Stimulated activated CD8-positive, alpha-beta memory T cell treated with anti-CD3 and anti-CD28 coated beads, Interleukin-12 subunit alpha, Interleukin-12 subunit beta, amount 100 ng/mL, for 4 hours (primary cell): ENCODE data around the gene ARHGAP8.
"Not testable (repeated sequence)": the region's sequence is repeated elsewhere in the genome, so short reads cannot be mapped to it uniquely, and the experiment has no call there.

Experiments used
- DNase-seq: peaks from one replicate; pipeline ENCODE4 v3.0.0-alpha.2; 2020; ENCODE audit warnings: low read depth

Gene ARHGAP8

DNA sequence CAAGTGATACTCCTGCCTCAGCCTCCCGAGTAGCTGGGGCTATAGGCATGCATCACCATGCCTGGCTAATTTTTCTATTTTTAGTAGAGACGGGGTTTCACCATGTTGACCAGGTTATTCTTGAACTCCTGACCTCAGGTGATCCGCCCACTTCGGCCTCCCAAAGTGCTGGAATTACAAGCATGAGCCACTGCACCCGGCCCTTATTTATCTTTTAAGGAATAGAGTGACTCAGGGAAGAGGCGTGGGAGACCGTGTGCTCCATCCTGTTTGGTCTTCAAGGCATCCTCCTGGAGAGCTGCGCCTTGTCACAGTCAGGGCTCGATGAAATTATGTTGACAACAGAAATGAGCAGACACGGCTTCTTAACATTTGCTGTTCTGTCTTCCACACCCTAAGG is 12.7 kb upstream of the ARHGAP8 start:
- DNase-seq = not testable (repeated sequence)

DNA sequence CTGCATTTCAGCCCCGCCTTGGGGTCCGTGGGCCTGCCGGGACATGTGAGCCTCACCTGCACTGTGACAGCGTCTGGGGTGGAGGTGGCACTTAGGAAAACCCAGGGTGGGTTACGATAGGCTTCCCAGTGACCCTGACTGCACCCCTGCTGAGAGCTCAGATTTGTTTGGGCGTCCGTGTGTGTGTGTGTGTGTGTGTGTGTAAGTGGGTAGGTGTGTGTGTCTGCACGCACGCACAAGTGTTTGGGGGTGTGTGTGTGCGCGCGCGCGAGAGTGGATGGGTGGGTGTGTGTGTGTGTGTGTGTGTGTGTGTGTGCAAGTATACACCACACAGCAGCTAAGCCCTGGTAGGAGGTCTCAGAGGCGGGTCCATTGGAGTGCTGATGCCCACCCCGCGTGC is 12.1 kb upstream of the ARHGAP8 start:
- DNase-seq = no peak

DNA sequence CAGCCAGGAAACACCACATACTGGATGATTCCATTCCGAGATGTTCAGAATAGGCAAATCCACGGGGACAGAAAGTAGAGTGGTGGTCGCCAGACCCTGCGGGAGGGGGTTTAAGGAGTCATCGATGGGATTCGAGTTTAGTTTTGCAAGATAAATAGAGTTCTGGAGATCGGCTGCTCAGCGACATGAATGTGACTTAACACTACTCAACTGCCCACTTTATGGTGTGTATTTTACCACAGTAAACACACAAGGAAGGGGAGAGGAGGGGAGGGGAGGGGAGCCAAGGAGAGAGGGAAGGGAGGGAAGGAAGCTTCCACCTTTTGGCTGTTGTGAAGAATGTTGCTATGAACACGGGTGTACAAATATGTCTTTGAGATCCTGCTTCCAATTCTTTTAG is 10.4 kb upstream of the ARHGAP8 start:
- DNase-seq = no peak

DNA sequence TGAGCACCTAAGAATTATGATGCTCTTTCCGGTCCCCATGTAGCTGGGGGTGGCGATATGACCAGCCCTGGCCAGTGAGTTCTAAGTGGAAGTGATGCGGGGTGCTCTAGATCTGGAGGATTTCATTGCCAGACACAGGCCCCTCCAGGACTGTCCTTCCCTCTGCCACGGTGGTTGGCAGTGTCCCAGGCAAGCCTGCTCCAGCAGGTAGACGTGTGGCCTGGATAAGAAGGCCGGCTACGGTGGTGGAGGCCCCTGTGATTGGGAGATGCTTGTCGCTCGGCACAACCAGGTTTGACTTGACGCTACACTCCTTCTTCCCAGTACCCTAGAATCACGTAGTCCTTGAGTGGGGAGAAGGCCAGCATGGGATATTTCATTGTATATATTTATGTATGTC is 9.1 kb upstream of the ARHGAP8 start:
- DNase-seq = no peak

DNA sequence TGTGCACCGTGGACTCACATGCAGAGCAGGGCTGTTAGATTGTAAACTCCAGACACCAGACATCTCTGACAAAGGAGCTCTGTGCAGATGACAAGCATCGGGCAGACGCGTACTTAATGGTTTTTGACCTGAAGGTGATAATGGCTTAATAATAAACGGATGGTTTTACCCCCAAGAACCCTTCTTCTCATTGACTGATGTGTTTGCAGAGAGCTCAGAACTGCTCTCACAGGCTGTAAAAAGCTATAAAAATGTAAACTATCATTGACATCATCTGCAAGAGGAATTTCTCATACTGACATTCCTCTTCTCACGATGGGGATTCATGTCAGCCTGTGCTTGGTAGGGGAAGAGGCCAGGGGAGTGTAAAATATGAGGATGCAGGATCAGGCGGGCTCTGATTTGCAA is 8.6 kb upstream of the ARHGAP8 start:
- no peak for DNase-seq

DNA sequence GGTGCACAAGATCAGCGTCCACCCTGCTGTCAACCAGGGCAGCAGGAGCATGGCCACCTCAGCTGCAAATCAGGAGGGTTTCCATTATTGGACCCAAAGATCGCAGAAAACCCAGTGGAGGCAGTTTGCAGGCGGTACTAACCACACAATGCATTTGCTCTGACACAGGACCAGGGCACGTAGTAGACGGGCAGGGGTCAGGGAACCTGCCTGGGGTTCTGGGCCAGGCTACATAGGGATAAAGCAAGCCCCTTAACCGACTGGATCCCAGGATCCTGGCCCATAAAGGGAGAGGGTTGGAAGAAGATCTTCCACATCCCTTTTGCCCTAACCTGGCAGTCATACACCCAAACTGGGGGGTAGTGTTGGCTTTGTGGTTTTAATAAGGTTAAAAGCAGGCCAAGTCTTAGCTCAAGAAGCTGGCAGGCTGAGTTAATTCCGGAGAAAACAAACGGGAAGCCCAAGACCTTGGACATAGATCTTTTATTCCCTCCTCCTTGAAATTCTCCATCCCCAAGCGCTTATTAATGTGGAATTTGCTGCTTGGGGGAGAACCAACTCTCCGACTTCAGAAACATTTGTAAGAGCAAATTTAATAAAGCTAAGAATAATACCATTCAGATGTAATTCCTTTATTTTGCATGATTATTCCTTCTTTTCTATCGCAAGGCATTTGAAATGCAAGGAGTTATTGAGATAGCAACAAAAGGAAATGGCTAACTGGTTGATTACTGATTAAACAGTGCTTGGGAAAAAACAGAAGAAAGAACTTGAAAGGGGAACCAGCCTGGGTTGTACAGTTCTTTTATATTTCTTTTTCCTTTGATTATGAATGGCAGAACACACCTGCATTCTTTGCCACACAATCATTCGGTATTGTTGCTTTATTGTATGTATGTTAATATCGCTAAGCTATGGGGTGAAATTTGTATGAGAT is 6.3 kb upstream of the ARHGAP8 start:
- DNase-seq = no peak

DNA sequence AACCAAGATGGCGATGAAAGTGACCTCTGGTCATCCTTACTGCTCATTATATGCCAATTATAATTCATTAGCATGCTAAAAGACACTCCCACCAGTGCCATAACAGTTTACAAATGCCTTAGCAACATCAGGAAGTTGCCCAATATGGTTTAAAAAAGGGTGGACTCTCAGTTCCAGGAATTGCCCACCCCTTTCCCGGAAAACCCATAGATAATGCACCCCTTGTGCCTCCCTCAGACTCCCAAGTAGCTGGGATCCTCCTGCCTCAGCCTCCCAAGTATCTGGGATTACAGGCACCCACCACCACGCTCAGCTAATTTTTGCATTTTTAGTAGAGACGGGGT is 4.6 kb upstream of the ARHGAP8 start:
- DNase-seq = not testable (repeated sequence)

DNA sequence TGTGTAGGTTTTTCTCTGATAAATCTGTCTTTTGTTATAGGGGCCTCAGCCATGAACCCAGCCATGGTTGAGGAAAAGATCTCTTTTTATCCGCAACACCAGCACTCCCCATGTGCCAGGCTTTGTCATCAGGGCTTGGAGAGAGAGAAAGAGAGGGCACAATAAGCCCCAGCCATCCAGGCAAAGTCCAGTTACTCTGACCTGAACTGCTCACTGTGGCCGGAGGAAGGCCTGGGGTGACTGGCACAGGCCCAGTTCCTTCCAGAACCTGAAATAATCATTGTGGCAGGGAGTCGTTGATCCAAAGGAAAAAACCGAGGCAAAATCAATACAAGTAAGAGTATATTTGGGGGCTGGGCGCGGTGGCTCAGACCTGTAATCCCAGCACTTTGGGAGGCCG is 3.9 kb upstream of the ARHGAP8 start:
- no peak for DNase-seq

DNA sequence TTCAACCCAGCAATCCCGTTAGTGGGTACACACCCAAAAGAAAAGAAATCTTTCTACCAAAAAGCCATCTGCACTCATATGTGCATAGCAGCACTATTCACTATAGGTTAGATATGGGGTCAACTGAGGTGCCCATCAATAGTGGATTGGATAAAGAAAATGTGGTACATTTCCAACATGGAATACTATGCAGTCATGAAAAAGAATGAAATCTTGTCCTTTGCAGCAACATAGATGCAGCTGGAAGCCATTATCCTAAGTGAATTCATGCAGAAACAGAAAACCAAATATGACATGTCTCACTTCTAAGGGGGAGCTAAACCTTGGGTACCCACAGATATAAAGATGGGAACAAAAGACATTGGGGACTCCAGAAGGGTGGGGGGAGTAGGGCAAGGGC is 1.9 kb upstream of the ARHGAP8 start:
- no peak for DNase-seq

DNA sequence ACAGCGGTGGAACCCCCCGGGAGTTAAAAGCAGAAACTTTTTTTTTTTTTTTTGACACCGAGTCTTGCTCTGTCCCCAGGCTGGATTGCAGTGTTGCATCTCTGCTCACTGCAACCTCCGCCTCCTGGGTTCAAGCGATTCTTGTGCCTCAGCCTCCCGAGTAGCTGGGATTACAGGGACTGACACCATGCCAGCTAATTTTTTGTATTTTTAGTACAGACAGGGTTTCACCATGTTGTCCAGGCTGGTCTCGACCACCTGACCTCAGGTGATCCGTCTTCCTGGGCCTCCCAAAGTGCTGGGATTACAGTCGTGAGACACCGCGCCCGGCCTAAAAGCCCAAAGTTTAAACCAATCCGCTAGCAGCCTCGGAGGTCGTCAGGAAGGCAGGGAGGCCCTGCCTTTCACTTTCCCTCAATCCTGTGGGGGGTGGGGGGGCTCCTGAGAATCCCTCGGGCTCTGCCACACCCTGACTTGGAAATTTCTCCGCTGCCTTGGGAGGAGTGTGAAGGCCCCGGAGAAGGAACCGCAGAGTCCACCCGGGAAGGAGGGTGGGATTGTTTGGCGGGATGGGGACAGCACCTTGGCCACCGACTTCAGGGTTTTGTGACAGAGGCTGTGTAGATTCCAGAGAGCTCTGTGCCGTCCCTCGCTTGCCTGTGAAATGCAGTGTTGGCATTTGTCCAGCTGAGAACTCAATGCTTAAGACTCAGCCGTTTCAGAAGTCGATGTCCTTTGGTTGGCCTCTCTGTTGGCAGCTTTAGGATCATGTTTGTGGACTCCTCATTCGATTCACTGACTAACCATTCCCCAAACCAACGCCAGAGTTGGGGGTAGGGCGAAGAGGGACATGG is 1.0 kb downstream of the ARHGAP8 start:
- no peak for DNase-seq

DNA sequence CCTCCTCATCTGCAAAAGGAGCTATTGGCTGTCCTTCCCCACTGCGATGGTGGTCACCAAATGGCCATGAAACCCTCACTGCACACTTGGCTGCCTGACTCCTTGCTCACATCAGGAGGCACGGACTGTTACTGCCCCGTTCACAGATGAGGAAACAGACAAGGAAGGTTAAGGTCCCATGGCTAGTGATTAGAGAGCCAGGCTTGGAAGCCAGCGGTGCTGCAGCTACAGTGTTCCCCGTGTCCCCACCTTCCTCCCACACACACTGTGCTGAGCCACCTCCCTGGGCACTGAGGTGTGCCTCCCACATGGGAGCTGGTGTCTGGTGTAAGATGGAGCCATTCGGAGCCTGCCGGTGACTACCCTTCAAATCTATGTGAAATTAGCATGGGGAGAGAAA is 2.6 kb downstream of the ARHGAP8 start:
- no peak for DNase-seq

DNA sequence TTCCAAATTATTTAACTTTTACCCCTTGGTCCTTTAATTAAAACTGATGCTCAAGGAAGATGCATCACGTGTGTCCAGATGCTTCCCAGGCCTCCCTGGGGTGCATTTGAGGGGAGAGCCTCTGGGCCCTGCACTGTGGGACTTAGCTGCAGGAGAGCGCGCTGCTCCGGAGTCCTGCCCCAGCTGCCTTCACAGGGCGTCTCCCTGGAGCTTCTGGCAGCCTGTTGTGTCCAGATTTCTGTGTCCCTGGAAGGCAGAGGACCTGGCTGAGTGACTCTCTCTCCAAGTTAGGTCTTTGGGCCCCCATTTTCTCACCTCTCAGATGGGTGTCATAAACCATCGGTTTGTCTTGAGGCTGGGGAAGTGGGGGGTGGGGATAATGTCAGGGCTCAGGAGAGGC is 3.0 kb downstream of the ARHGAP8 start:
- no peak for DNase-seq

DNA sequence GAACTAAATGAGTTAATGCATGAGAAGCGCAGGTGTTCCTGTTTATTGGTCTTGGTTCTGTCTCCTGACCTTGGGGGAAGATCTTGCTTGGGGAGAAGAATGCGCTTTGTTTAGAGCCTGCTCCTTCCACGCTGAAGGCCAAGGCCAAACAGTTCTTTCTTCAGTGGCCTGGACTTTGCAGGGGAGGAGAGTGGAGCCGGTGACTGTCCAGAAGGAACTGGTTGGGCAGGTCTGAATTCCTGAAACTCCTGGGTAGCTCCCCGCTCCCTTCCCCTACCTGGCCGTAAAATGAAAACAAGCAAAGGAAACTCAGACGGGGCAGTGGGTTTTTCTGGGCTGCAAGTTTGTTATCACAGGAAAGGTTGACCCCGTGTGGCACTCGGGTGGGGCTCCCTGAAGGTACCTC is 3.6 kb downstream of the ARHGAP8 start:
- no peak for DNase-seq

DNA sequence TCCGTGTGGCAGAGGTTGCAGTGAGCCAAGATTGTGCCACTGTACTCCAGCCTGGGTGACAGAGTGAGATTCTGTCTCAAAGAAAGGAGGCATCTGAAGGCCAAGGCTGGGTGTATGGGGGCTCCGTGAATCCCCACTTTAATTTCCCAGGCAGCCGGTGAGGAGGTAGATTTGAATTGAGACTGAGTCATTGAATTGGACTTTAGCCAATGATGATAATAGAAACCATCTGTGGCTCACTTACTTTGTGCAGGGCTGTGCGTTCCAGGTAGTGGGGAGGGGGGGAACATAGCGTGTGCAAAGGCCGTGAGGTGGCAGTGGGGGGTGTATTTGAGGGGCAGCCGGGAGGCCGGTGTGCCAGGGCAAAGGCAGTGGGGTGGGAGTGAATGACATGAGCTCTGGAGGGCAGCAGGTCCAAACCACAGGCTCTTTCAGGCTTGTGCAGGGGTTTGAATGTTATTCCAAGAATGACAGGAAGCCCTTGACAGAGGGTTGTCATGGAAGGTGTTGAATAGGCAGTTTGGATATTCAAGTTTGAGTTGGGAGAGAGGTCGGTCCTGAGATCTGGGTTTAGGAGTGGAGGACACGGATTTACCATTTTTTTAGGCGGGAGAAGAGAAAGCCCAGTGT is 6.1 kb downstream of the ARHGAP8 start:
- no peak for DNase-seq

DNA sequence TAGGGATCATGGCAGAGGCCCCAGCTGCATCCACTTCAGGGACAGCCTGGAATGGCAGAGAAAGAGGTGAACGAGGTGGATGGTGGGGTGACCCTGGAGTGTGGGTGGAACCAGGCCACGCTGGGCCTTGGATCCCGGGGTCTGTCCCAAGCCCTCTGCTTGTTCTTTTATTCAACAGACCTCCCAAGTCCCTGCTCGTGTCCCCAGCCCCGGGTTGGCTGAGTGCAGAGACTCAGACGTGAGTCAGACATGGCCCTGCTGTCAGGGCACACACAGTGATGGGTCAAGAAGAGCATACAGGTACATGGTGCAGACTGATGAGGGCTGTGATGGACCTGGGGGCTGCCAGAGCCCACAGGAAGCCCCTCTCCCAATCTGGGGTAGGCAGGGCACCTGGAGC is 6.6 kb downstream of the ARHGAP8 start:
- DNase-seq = no peak

DNA sequence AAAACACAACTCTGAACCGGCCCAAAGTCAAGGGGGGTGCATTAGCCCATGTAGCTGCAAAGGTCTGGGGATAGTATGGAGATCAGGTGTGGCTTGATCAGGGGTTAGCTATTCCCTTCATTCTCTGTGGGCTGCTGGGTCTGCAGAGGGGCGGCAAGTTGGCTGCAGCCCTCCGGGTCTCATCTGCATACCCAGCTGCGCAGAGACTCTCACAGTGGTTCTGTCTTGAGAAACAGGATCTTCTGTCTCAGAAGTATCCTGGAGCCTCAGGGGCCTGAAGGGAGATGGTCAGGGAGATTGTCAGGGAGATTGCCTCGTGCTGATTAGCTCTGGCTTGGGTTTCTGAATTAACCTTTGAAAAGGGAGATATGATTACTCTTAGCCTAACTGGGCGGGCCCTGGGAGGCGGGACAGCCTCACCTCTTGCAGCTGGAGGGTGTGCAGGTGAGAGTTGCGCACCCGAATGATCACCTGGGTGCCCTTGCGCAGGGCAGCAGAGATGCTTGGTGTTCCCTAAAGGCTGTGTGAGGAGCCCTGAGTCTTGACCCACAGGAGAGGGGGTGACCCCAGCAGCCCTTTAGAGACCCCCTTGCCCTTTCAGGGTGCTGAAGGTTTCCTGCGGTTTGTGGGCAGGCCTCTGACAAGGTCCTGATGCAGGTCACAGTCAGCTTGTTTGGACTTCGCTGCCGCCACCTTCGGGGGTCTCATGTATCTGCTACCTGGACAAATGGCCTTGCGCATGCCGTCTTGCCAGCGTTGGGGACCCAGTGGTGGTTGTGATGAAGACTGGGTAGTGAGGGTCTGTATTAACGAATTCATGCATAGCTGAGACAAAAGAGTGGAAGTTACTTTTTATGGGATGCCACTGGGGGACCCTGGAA is 7.3 kb downstream of the ARHGAP8 start:
- DNase-seq = no peak

DNA sequence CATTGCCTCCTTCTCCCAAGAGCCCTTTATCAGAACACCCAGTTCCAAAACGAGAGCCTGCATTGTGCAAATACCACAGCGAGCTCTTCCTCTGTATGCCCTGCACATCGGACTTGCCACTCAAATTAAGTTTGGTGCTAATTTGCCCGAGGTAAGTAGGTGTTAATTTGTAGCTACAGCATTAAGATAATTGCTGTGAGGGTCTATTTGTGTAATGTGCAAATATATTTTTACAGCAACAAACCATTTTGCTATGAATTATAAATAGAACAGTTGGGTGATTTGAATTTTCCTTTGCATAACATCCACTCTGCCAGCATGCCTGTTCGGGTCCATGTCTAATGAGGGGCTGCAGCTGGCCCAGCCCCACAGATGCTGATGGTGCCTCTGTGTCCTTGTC is 8.1 kb downstream of the ARHGAP8 start:
- no peak for DNase-seq

DNA sequence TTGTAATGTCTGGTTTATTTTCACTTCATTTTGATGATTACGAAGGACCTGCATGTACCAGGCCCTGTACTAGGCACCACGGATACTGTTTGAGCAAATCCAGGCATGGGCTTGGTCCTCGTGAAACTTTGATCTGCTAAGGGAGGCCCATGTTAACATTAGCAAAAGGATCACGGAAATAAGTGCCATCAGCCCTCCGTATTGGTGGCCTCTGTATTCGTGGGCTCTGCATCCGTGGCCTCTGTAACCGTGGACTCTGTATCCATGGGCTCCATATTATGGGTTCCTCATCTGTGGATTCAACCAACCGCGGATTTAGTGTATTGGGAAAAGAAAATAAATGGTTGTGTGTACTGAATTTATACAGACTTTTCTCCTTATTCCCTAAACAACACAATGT is 8.7 kb downstream of the ARHGAP8 start:
- no peak for DNase-seq

DNA sequence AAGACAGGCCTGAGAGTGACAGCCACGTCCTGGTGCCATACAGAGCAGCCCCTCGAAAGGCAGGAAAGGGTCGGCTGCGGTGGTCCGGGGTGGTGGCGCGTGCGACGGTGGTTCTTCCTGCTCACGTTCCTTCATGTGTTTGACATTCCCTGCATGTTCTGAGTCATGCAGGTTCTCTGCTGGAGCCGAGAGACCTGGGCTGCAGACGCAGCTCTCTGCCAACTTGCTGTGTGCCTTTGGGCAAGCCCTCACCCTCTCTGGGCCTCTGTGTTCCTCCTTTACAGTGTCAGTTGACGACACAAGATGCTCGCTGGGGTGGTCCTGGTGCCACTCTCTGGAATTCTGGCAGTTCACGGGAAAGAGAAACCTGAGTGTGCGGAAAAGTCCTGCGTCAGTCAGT is 12.0 kb downstream of the ARHGAP8 start:
- no peak for DNase-seq

DNA sequence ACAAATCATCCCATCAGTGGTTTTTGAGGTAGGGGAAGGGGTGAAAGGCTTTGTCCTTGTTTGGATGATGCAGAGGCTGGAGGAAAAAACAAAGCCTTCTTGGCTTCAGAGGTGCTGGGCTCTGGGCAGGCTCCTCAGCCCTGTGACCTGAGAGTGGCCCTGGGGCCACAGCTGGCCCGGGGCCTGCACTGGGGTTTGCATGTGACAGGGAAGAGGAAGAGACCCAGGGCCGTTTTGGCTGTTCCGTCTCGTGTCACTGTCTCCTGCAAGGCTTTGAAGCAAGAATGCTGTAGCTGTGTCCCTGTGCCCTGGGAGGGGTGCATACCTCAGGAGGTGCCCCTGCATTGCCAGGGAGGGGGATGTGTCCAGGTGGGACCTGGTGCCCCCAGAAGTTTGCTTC is 12.6 kb downstream of the ARHGAP8 start:
- DNase-seq = no peak

DNA sequence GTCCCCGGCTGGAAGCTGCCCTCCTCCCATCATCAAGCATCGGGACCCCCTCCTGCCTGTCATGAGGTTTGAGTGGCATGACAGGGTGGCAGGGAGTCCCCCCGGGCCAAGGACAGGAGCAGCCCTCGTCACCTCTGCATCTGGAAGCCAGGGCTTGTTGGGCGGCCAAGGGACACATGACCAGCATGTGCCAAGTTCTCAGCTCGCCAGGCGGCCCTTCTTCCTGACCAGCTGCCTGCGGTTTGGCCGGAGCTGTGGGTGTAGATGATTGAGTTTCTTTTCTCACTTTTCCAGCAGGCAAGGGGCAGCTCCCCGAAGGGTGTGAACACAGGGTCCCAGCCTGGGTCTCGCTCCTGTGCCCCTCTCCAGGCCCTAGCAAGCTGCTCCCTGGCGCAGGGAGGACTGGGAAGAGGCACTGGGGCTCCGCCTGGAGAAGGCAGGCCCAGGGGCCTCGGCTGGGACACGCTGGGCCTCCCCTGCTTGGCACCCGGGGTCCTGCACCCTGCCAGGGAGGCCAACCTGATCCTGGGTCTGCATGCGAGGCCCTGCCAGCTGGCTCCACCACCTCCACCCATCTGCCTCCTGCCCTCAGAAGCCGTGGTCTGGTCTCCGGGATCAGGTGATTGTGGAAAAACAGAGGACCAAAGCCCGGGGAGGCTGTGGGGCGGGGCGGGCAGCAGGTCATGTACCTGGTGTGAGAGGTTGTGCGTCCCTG is 13.4 kb downstream of the ARHGAP8 start:
- no peak for DNase-seq
